GM12872 (cell line): ENCODE results near the gene UBL3.

ENCODE experiments used
- TF ChIP-seq, protein P1 (sequence below): IDR thresholded peaks from 3 replicates; pipeline ENCODE4 v1.5.1; 2011; ENCODE audit warnings: low read depth, mild to moderate bottlenecking, low read length, moderate library complexity; ENCODE audit not compliant: insufficient read depth

Gene UBL3, protein sequence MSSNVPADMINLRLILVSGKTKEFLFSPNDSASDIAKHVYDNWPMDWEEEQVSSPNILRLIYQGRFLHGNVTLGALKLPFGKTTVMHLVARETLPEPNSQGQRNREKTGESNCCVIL

DNA sequence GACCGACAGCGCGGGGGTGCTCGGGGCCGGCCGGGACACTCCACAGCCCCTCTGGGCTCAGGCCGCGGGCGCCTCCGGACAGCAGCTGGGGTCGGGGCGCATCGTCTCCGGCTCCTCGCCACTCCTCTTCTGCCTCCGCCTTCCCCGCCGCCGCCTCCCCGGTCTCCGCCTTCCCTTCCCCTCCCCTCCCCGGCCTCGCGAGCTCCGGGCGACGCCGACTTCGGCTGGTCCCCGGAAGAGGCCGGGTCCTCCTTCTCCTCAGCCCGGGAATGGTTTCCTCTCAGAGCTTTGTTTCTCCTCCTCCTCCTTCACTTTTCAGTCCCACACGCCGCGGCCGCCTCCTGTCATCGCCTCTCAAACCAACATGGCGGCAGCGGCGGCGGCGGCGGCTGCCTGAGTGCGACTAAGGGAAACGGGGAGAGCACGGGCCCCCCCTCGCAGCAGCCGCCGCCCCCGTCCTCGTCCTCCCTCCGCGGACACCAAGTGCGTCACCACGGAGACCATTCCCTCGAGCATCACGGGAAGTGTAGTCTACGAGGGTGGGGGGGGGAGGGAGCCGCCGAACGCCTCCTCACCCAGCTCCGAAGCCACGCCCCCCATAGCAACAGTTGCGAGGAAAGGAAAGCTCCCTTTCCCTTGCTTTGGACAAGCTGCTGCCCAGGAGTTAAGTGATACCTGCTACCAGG lies at the start of gene UBL3:
UBL3 (minus strand) TSS at position 405 of the 686 bp plus-strand sequence. CDS start 1,079 bp downstream, outside the sequence.
- TF ChIP-seq, protein P1, sequence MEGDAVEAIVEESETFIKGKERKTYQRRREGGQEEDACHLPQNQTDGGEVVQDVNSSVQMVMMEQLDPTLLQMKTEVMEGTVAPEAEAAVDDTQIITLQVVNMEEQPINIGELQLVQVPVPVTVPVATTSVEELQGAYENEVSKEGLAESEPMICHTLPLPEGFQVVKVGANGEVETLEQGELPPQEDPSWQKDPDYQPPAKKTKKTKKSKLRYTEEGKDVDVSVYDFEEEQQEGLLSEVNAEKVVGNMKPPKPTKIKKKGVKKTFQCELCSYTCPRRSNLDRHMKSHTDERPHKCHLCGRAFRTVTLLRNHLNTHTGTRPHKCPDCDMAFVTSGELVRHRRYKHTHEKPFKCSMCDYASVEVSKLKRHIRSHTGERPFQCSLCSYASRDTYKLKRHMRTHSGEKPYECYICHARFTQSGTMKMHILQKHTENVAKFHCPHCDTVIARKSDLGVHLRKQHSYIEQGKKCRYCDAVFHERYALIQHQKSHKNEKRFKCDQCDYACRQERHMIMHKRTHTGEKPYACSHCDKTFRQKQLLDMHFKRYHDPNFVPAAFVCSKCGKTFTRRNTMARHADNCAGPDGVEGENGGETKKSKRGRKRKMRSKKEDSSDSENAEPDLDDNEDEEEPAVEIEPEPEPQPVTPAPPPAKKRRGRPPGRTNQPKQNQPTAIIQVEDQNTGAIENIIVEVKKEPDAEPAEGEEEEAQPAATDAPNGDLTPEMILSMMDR, result no peak

DNA sequence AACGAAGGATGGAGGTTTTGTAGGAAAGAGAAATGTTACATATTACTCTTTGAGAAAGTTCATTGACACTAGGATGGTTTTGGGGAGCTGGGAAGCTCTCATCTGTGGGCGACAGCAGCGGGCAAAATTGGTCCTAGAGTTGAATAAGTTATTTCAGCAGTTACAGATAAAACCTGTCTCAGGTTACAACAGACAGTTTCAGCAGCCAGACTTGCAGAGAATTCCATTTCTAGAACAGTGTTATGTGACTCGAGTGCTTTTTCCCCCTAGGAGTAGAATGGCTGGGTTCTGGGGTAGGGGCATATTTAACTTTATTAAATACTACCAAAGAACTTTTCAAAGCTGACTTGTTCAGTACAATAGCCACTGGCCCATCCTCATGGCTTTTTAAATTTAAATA lies 46.7 kb upstream of the UBL3 start:
- TF ChIP-seq, protein P1, result no peak

DNA sequence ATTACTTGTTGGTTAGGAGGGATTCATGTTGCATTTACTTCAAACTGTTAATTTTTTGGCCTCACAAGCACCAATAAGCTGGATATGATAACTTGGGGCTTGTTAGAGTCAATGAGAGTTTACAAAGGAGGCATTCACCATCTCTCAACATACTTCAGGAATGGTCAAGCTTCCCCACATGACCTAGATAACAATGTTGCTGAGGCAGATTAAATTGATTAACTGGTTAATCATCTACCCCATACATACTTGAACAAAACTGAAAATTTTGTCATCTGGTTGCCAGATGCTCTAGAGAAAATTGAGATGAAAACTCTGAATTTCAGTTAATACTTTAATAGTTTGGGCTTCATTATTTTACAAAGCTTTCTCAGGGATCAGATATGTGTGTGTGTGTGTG lies 43.0 kb upstream of the UBL3 start:
- TF ChIP-seq, protein P1, result no peak

DNA sequence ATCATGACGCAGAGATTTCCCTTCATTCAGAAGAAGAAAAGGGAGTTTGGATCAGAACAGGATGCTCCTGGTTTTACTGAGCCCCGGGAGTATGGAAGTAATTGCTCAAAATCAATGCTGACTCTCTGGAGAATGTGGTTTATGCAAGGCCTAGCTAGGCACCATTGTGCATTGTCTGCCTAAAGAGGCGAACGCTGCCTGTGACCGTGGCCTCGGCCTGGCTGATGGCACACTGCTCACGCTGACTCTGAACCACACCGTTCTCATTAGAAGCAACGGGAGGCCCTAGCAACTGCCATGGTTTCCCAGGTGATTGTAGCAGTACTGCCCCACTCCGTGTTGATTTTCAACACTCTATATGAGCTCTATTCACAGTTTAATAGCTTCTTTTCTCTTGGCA lies 41.7 kb upstream of the UBL3 start:
- TF ChIP-seq, protein P1, result no peak

DNA sequence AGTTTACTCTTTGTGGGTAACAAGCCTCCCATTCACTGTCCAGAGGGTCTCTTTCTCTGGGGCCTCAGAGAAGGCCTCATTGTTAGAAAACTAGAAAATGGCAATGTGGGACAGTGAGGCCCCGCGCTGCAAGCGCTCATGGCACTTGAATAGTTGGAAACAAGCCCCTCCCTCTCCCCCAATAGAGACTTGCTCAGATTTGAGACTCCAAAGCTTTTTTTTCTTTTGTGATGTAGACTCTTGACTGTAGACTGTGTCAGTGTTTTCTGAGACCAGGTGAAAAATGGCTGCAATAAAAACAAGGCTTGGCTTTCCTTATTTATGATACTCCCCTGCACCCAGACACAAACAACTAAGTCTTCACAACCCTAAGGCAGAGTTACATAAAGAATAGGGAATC lies 38.7 kb upstream of the UBL3 start:
- TF ChIP-seq, protein P1, result no peak

DNA sequence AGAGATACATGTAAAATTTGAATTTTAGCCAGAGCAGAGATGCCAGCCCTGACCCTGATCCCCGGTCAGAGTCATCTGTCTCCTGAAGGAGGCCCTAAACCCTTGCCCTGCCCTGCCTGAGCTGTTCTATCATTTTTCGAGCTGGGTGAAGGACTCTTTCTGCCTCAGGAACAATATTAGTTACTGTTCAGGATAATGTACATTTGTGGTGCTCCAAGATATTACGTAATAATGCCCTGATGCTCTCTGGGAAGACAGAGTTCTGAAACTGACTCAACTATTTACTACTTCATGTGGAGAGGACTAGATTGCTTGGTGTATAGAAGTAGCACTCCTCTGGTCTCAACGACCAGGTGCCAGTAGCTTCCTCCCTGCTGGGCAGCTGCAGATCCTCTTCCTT lies 37.9 kb upstream of the UBL3 start:
- TF ChIP-seq, protein P1, result no peak

DNA sequence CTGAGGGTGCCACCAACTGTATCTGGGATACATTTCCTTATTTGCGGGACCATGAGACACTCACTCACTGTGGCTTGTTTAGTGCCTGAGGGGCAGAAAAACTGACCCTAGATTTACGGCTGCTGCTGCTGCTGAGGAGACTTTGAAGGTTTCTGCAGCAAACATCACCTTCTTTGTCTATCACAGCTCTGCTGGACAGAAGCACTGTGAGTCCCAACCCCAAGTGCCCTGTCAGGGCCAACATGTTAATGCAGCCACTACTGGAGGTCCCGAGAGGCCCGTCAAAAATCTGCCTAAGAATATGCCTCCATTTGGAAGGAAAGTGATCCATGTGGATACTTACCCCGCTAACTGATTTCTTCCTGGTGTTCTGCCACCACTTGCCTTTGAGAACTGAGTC lies 37.3 kb upstream of the UBL3 start:
- TF ChIP-seq, protein P1, result no peak
